Astrocyte of the cerebellum (primary cell): ENCODE data around the gene ZNF236.
A peak's percentile ranks its signal among the peaks of the same experiment; 100 is the strongest.

Experiments used
- DNase-seq: peaks from one replicate; pipeline ENCODE4 v3.0.0-alpha.2; 2011; ENCODE audit warnings: low read depth
- H3K4me3 ChIP-seq: 2 replicates; pipeline ENCODE4 v1.5.1; 2011; ENCODE audit warnings: mild to moderate bottlenecking, low read depth, low read length, moderate library complexity
- CTCF ChIP-seq: IDR thresholded peaks from 2 replicates; pipeline ENCODE4 v1.5.1; 2012; ENCODE audit warnings: low read length, low read depth, moderate library complexity, mild to moderate bottlenecking; ENCODE audit errors: missing control alignments
- in situ Hi-C: cut with HindIII; loops from 2 replicates; pipeline ENCODE4 v1.10.0; 2017; ENCODE audit warnings: low sequenced_read_pairs

ZNF236 gene

GRCh38 chr18:76922107-76922506 is 99.8 kb downstream of the ZNF236 start:
- DNase-seq: peak; percentile 11
- in situ Hi-C loops: no loop called here
- no peak overlapping the region for H3K4me3 ChIP-seq
- peak; percentile 72 for TF ChIP-seq CTCF

- peak; percentile 65 for TF ChIP-seq CTCF
- H3K4me3 ChIP-seq: no peak overlapping the region
- in situ Hi-C loops: no loop called here
- no peak for DNase-seq
Observed at GRCh38 chr18:76923485-76924085, 101.2 kb downstream of the ZNF236 start.

DNA sequence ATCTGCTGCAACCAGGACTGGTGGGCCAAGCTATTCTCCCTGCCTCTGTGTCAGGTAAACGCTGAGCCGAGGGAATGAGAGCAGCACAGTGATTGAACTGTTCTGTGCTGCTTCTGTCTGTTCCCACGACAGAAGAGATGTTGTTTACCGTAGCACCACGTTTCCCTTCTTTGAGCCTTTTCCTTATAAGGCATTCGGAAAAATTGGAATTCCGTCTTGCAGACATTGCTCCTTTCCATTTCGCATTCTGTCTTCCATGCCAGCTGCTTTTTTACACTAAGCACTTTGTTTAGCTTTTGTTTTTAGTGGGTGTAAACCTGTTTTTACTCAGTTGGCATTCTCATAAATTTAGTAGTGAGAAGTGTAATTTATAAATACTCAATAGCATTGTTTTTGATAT is 103.1 kb downstream of the ZNF236 start:
- no peak for DNase-seq
- no peak overlapping the region for H3K4me3 ChIP-seq
- TF ChIP-seq CTCF: no peak
- in situ Hi-C loops: no loop called here

DNA sequence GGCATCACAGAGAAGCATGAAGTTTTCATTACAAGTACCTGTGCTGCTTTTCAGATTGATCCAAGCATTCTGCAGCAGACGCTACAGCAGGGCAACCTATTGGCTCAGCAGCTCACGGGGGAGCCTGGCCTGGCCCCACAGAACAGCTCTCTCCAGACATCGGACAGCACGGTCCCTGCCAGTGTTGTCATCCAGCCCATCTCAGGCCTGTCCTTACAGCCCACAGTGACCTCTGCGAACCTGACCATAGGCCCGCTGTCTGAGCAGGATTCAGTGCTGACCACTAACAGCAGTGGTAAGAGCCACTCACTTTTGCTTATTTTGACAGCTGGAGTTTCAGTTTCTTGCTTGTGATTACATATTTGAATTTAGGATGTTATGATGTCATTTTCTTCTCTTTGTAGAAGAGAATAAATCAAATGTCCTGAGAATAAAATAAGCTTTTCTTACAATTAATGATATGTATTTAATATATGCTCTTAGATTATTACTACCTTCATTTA is 104.9 kb downstream of the ZNF236 start:
- DNase-seq: no peak
- no peak overlapping the region for H3K4me3 ChIP-seq
- TF ChIP-seq CTCF: no peak
- in situ Hi-C loops: no loop called here

DNA sequence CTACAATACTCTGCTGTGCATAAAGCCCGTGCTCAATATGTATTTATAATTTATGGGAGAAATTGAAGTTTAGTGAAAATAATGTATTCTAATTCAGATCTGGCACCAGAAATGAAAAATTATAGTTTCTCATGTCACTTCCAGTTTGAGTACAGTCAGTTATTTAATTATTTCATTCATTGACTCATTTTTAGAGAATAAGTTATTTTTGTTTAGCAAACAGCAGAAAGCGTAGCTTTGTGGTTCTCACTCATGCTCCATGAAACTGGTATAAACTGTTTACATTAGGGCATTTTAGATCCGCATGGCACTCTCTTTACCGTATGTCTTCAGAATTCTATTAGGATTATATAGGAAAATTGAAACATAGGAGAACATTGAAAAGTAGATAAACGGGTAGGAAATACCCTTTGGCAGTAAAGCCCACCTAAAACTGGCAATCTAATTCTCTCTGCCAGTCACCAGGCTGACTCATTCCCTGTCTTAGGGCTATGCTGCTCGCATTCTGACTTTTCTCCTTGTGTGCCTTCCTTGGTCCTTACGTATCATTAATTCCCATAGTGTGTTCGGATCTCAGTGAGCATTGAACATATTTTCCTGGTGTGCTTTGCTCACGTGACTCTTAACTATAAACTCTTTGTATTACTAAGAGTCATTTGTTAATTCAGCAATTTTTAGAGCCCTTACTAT is 106.0 kb downstream of the ZNF236 start:
- DNase-seq: no peak
- no peak for TF ChIP-seq CTCF
- no peak overlapping the region for H3K4me3 ChIP-seq
- in situ Hi-C loops: no loop called here

DNA sequence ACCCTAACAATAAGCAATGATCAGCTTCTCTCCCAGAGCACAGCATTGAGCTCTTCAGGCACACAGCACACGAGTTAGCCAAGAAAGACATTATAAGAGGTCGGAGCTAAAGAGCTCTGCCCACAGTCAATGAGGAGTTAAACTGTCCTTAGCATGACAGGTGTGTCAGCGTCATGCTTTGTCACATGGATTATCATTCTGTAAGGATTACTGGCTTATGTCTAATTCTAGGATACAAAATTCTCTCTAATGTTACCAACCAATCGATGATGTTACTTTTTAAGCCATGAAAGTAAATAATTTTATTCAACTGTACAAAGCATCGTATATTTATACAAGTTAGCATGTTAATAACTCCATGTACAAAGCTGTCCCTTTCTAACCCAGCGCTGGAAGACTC is 108.8 kb downstream of the ZNF236 start:
- no peak for DNase-seq
- TF ChIP-seq CTCF: no peak
- no peak overlapping the region for H3K4me3 ChIP-seq
- in situ Hi-C loops: no loop called here
